Measurements from ENCODE around the gene LTA4H.
"Not testable (repeated sequence)": the region's sequence is repeated elsewhere in the genome, so short reads cannot be mapped to it uniquely, and the experiment has no call there.

The LTA4H gene

DNA sequence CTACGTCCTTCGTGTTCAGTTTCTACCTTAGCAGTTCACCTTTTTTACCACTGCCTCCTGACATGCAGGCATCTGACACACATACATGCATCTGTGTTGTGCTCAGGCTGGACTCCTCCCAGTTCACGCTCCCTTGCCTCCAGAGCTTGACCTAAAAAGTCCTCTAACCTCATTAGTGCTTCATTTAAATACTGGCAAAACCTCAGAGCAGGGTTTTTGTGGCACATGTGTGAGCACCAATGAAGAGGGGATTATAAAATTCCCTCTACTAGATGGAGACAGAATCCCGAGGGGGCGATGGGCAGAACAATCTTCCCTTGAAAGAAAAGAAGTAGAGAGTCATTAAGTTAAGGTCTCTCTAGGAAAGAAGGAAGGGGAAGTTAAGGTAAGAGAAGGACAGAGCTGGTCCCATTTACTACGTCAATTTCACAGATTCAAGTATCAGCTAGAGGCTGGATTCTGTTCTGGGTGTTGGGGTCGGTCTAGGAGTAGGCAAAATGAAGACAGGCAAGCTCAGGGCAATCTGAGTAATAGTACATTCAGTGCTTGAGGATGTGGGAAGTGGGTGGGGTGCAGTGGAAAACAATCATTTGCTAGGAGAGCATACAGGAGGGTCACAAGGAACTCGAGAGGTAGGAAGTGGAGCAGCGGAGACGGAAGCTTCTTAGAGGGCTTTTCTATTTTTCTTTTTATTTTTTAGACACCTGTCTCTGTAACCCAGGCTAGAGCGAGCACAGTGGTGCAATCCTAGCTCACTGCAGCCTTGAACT is 46.7 kb downstream of the LTA4H start:
- no peak for ATAC-seq

GRCh38 chr12:95986635-95987570 is 48.5 kb downstream of the LTA4H start:
- no peak for ATAC-seq

DNA sequence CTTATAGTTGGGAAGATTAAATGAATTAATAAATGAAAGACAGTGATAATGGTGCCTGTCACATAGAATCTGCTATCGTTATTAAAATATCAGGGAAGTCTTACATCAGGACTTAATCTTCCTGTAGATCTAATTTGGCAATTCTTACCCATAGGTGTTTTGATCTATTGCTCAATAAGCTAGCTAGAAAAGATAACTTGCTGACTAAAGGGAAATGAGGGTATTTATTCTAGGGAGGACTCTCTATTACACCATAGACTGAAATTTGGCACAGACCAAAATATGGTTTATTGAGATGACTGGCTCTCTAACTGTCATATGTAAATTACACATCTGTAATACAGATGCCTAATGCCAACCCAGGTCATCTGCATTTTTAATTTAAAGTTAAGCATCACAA is 50.7 kb downstream of the LTA4H start:
- no peak for ATAC-seq

- no peak for ATAC-seq
Observed at GRCh38 chr12:95982602-95983001, 52.8 kb downstream of the LTA4H start.

DNA sequence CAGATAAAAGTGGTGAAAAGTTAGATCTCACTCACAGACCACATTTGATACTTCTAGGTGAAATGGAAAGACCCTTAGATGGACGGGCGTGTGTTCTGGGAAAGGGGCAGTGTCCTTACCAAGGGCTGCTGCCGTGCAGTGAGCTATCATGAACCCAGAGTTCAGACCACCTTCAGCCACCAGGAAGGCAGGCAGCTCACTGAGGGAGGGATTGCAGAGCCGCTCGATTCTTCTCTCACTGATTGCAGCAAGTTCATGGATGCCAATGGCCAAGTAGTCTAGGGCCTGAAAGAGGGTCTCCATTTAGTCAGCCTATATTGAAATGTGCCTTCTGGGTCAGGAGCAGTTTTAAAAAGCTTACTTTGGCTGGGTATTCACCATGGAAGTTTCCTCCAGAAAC is 55.0 kb downstream of the LTA4H start:
- no peak for ATAC-seq

DNA sequence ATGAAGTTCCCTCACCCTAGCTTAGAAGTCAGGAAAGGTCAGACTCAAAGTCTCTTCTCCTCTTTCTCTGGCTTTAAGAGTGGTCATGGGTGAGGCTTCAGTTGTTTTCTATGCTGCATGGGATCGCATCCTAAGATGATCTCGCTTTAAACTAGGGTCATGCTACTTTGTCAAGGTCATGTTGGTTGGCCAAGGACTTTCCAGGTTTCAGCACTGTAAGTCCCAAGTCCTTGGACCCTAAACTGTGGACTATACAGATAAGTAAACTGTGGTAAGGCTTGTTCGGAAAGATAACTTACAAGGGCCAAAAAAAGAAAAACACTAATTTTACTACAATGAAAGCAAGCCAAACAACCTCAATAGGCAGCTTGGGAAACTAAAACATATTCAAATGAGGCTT is 56.6 kb downstream of the LTA4H start:
- ATAC-seq = no peak

DNA sequence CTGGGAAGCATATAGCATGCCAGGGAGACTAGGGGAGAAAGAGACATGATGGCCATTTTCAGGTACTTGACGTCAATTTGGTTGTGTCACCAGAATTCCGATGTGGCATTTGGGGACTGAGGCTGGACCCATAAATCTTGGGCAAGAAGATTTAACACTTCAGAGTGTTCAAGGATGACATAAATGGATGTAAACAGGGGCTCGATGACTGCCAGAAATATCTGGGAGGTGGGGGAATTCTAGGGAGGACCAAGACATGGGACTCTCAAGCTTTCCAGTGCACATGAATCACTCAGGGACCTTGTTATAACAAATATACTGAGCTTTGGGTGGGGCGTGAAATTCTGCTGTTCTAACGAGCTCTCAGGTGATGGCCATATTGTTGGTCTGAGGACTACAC is 57.0 kb downstream of the LTA4H start:
- no peak for ATAC-seq

DNA sequence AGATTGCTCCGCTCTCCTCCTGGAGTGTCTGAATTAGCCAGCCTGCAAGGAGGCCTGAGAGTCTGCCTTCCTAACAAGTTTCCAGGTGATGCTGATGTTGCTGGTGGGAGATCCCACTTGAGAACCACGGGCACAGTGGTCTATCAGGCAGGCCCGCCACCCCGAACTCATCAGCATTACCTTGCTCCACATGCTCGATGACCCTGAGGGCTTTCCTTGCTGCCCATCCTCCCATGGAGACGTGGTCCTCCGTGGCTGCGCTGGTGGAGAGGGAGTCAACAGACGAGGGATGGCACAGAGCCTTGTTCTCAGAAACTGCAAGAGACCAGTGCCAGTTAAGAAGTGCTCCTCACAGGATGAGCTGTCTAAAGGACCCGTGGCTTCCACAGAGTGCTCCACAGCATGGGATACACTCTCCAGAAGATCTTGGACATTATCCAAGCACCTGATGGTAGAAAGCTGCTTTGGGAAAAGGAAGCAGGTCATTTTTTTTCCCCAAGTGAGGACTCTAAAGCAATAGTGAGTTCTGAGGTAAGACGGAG is 57.6 kb downstream of the LTA4H start:
- ATAC-seq = no peak

- no peak for ATAC-seq
Observed at GRCh38 chr12:95976416-95976832, 59.0 kb downstream of the LTA4H start.

DNA sequence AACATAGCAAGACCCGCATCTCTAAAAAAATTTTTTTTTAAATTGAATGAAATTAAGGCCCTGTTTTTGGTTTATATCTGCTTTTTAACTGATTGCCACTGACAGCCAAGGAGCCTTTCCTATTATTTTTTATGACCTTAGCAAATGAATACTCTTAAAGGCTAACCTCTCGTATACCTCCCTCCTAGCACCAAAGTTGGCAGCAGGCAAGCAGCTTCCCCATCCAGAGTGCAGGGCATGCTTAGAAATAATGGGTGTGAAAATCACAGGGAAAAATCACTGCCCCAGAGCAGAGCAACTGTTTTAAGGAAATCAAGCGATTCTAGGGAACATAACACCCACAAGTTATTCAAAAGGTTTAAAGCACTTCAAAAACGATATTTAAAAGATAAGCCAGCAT is 59.9 kb downstream of the LTA4H start:
- no peak for ATAC-seq

DNA sequence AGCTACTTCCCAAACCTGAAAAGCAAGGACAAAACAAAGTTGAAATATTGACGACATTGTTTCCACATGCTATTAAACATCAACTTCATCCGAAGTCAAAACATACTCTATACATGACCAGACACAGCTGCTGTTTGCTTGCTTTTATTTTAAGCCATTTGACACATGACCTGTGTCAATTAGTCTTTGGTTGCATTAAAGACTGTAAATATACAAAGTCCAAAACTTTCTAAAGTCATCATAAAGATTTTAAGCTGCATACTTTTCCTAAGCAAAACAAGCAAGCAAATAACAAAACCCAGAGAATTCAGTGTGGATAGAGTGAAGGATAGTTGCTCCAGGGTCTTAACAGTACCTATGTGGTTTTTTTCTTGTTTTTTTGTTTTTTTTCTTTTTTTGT is 61.0 kb downstream of the LTA4H start:
- ATAC-seq = no peak

DNA sequence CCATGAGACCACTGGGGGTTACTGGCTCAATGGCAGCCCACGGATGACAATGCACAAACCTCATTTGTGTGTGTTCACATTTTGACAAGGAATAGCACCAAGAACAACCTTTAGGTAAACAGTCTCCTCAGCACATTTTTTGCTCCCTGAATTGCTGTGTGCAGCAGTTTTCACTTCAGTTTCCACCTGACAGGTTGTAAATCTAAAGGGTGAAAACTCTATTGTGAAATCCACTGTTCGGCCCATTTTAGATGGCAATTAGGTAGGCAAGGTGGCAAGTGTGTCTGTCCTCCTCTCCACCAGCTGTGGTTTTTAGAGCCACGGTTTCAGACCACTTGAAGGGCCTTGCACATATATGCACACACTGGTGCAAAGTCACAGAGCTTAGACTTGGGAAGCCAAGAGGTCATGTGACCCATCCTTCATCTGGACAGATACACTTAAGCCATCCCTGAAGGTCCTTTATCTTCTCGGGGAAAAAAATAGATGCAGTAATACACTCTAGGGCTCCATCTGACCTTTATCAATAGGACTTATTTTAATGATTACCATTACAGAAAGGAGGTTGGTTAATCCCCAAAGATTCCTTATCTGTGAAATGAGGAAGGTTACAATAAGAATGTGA is 62.4 kb downstream of the LTA4H start:
- no peak for ATAC-seq

DNA sequence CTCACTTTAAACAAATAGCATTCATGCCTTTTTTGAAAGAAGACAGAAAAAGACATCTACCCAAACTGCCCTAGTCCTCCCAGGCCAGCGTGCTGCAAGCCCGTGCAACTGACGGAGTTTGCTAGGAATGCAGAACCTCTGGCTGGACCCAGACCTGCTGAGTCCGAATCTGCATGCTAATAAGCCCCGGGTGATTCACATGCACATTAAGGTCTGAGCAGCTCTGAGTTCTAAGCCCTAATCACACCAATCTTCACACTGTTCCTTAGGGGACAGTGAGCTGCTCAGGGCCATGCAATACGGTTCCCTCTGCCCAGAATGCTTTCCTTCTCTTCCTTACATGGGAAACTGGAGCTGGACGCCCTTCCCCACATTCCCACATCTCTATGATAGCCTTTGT is 64.5 kb downstream of the LTA4H start:
- ATAC-seq = no peak

- not testable (repeated sequence) for ATAC-seq
Observed at GRCh38 chr12:95969116-95969515, 66.3 kb downstream of the LTA4H start.

DNA sequence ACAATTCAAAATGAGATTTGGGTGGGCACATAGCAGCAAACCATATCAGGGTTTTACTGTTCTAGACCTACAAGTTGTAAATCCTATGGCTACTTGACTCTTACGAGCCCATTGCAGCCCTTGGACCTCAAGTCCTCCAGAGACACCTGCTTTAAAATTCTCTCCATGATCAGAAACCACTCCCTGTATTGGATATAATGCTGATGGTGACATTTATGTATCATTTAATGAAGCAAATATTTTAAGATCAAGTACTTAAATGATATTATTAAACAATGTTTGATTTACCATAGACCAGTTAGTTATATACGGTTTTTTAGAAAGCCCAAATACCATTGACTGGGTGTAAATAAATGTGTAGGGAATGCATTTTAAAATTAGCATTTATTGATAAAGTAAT is 68.1 kb downstream of the LTA4H start:
- no peak for ATAC-seq

- ATAC-seq = no peak
Observed at GRCh38 chr12:95966287-95966870, 69.0 kb downstream of the LTA4H start.

- no peak for ATAC-seq
Observed at GRCh38 chr12:95963096-95963495, 72.3 kb downstream of the LTA4H start.

GRCh38 chr12:95962222-95962621 is 73.2 kb downstream of the LTA4H start:
- no peak for ATAC-seq

GRCh38 chr12:95960241-95960640 is 75.1 kb downstream of the LTA4H start:
- ATAC-seq = no peak

- ATAC-seq = no peak
Observed at GRCh38 chr12:95959107-95959506, 76.3 kb downstream of the LTA4H start.

- ATAC-seq = no peak
Observed at GRCh38 chr12:95956557-95957145, 78.7 kb downstream of the LTA4H start.

- no peak for ATAC-seq
Observed at GRCh38 chr12:95955549-95956159, 79.7 kb downstream of the LTA4H start.
